GM12878 (cell line): ENCODE measurements around the gene RPS6KC1.

ENCODE experiments used
- BCL11A ChIP-seq: IDR thresholded peaks from 2 replicates; pipeline ENCODE4 v1.6.1; 2011; ENCODE audit warnings: low read depth, low read length
- TF ChIP-seq, protein P1 (sequence below): fragments of 150-350 bp; IDR thresholded peaks from 2 replicates; pipeline ENCODE4 v1.6.1; 2016; ENCODE audit warnings: low read depth, low read length
- TF ChIP-seq, protein P2 (sequence below), 3 experiments: IDR thresholded peaks in 2 of 3; conservative IDR thresholded peaks in 1 of 3; 2 replicates each; pipeline ENCODE4 v1.5.1; 2011; ENCODE audit warnings: low read depth in 3 of 3, low read length in 3 of 3, mild to moderate bottlenecking in 3 of 3, control low read depth in 2 of 3, moderate library complexity in 2 of 3, inconsistent platforms in 1 of 3, mixed read lengths in 1 of 3; ENCODE audit not compliant: control insufficient read depth in 2 of 3, insufficient read depth in 1 of 3; ENCODE audit errors: extremely low read depth in 1 of 3

DNA sequence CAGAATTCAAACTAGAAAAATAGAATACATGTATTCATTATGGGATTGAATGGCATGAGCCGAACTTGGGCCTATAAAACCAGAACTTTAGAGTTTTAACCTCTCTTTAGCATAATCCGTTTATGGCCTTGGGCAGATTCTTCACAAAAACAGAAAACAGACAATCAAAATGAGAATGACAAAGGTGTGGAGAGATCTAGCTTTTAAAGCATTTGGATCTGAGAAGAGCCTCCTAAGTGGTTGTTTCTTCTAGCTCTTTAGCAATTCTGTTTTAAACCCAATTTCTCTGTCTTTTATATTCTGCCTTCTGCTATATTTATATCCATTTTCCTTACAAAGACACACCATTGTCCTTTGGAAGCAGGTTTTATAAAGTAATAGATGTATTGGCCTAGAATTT, 160.2 kb downstream of the RPS6KC1 start:
- no peak for TF ChIP-seq BCL11A
- TF ChIP-seq, protein P1, sequence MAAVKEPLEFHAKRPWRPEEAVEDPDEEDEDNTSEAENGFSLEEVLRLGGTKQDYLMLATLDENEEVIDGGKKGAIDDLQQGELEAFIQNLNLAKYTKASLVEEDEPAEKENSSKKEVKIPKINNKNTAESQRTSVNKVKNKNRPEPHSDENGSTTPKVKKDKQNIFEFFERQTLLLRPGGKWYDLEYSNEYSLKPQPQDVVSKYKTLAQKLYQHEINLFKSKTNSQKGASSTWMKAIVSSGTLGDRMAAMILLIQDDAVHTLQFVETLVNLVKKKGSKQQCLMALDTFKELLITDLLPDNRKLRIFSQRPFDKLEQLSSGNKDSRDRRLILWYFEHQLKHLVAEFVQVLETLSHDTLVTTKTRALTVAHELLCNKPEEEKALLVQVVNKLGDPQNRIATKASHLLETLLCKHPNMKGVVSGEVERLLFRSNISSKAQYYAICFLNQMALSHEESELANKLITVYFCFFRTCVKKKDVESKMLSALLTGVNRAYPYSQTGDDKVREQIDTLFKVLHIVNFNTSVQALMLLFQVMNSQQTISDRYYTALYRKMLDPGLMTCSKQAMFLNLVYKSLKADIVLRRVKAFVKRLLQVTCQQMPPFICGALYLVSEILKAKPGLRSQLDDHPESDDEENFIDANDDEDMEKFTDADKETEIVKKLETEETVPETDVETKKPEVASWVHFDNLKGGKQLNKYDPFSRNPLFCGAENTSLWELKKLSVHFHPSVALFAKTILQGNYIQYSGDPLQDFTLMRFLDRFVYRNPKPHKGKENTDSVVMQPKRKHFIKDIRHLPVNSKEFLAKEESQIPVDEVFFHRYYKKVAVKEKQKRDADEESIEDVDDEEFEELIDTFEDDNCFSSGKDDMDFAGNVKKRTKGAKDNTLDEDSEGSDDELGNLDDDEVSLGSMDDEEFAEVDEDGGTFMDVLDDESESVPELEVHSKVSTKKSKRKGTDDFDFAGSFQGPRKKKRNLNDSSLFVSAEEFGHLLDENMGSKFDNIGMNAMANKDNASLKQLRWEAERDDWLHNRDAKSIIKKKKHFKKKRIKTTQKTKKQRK, result no peak
- TF ChIP-seq, protein P2, sequence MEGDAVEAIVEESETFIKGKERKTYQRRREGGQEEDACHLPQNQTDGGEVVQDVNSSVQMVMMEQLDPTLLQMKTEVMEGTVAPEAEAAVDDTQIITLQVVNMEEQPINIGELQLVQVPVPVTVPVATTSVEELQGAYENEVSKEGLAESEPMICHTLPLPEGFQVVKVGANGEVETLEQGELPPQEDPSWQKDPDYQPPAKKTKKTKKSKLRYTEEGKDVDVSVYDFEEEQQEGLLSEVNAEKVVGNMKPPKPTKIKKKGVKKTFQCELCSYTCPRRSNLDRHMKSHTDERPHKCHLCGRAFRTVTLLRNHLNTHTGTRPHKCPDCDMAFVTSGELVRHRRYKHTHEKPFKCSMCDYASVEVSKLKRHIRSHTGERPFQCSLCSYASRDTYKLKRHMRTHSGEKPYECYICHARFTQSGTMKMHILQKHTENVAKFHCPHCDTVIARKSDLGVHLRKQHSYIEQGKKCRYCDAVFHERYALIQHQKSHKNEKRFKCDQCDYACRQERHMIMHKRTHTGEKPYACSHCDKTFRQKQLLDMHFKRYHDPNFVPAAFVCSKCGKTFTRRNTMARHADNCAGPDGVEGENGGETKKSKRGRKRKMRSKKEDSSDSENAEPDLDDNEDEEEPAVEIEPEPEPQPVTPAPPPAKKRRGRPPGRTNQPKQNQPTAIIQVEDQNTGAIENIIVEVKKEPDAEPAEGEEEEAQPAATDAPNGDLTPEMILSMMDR (IDR thresholded peaks at IDR 0.05 in 2 of 3, conservative IDR thresholded peaks at IDR 0.05 in 1 of 3; ENCODE audit: control insufficient read depth in 2 of 3, extremely low read depth in 1 of 3, insufficient read depth in 1 of 3, low read depth in 3 of 3, low read length in 3 of 3), result no peak
